HG03342 (cell line): ENCODE data around the gene DOCK1.

Experiments
- ATAC-seq: cut with Tn5 transposase; IDR thresholded peaks from one replicate; pipeline ENCODE4 v1.9.1; 2021; ENCODE audit warnings: mild to moderate bottlenecking, moderate library complexity; ENCODE audit not compliant: unreplicated experiment

The DOCK1 gene

DNA sequence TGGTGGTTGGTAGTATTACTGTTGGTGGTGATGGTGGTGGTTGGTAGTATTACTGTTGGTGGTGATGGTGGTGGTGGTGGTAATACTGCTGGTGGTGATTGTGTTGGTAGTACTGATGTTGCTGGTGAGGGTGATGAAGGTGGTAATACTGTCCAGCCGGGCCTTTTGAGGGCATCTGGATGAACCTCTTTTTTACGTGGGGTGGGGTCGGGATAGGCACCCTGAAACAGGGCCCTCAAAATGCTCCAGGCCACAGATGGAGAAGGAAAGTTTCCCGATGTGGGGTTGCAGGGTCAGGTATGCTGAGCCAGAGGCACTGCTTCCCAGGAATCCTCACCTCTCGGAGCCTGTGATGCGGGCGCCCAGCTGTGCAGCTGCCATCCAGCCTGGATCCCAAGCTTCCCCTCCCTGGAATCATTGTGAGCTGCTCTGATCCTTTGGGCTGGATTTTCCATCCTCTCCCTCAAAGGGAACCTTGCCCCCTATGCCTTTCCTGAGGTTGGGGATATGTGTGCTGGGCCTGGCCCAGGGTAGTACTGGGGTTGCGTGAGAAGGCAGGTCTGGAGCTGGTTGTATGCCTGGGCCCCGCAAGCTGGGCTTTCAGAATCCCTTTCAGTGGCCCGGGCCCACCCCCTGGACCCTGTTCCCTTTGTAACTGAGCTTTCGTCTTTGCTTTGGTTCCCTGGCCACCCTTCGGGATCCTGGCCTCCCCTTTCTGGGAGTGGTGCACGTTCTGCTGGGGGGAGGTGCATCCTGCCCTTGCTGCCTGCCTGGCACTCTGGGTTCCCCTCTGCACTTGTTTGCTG is 43.3 kb downstream of the DOCK1 start:
- no peak for ATAC-seq

DNA sequence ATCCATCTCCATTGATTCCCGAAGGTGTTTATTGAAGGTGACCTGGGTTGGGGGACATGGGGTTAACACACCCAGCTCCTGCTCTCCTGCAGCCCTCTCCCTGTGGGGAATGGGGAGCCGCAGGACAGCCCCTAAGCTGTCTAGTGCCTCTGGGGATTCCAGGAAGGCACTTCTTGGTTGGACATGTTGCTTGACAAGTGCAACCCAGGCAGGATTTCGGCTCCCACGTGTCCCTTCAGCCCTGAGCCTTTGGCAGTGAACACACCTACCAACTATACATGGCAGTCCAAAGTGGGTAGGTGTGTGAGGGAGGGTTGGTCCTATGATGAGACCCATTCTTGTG is 43.9 kb downstream of the DOCK1 start:
- no peak for ATAC-seq

DNA sequence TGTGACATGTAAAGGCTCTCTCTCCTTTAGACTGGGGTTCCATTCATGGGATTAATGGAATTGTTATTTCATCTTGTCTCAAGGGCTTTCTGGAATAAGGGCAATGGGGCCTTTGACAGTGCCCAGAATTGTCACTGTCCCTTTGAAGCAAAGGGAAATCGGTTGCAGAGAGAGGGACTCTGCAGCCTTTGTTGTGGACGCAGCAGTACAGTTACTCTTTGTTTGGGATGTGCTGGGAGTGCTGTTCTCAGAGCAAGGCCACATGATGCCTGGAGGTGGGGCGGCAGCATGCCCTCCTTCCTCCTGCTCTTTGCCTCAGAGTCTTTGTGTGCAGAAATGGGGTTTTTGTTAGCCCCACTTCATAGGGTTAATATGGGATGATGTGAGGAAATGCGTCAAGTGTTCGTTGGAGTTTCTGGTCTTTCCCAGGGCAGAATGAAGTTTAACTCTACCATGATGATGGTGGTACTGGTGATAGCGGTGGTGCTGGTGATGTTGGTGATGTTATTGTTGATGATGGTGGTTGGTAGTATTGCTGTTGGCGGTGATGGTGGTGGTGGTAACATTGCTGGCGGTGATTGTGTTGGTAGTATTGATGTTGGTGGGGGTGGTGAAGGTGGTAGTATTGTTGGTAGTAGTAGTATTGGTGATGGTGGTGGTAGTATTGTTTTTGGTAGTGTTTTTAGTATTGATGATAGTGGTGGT is 45.3 kb downstream of the DOCK1 start:
- ATAC-seq, result no peak

DNA sequence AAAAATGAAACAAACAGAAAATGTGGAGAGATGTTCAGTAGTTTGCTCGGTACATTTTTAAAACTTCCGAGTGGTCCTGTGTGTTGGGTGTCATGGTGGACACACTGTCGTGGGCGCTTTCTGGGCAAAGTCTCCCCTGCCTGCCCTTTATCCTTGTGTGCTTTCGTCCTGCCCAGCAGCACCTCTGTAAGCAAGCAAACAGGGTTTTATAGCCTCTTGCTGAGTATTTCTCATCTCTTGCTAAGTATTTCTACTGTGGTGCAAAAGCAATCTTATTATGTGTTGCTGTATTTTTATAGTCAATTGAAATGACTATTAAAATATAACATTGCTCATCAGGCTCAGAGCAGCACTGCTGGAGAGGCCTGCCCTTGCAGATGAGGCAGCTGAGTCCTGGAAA is 48.7 kb downstream of the DOCK1 start:
- no peak for ATAC-seq

DNA sequence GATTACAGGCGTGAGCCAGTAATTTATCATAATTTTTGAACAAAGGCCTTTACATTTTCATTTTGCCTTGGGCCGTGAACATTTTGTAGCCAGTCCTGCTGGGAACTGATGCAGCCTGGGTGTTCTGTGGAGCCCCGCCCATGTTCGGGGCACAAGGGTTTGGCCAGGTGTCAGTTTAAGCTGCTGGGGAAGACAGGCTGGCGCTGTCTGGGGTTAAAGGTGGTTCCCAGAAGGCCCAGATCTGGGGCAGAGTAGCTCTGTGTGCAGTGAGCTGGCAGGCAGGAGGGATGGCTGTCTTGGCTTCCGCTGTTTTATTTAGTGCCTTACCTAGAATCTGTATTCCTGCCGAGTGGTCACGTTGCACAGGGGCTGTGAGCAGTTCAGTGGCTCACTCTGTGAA is 50.2 kb downstream of the DOCK1 start:
- ATAC-seq, result no peak

DNA sequence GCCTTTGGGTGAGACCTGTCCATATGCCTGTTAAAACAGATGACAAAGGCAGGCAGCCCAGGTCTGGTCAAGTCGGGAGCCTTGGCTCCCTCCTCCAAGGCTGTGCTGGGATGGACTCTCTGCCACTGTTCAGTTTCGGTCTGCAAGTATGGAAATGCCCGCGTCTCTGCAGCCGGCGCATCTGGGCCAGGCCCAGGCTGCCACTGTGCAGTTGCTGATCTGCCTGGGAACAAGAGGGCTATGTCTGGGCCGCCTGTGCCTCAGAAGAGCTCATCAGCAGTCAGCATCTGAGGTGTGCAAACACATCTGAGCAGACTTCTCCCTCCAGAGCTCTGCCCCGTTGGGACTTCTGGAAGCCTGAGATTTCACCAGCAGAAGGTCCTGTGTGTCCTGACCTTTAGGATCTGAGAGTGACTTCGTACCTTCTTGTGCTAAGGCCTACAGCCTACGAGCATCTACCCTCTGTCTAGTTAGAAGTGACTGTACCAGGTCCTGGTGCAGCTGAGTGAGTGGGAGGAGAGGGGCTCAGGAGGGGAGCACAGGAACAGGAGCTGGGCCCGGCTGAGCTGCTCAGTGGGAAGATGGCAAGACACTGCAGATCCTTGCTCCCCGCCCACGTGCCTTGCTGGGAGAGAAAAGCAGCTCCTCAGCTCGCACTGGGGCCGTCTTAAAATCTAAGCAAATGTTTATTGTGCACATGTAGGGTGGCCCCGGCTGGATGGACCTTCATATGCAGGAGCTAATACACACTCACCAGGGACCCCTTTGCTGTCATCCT is 50.9 kb downstream of the DOCK1 start:
- ATAC-seq, result no peak

DNA sequence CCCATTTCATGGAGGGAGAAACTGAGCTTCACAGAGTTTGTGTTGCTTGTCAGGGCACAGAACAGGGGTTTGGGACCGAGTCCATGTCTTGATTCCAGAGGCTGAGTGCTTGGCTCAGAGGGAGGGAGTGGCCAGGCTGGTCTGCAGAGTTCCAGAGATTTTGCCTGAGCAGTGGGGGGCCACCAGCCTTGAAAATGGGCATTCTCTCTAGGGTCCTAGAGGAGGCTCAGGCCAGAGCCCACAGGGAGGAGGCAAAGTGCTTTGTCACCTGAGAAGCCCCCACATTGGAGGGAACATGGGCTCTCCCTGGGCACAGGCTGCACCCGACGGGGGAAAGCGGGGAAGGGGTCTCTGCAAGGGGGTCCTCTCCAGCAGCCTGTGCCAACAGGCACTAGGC is 51.5 kb downstream of the DOCK1 start:
- no peak for ATAC-seq

DNA sequence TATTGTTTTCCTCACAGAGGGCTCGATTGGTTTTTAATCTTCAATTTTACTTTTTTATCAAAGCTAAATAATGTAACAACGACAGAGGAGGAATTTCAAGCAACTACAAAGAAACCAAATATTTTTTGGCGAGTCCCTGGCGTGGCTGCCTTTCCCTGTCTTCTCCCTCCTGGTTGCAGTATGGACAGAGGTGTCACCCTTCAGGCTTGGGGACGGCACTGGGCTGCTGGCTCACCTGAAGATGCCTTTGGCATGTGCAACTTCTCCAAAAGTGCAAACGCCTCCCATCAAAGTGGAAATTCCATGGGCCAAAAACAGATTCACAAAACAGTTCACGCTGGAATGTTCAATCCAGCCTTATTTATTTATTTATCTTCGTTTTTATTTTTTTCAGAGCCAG is 51.9 kb downstream of the DOCK1 start:
- ATAC-seq, result no peak

DNA sequence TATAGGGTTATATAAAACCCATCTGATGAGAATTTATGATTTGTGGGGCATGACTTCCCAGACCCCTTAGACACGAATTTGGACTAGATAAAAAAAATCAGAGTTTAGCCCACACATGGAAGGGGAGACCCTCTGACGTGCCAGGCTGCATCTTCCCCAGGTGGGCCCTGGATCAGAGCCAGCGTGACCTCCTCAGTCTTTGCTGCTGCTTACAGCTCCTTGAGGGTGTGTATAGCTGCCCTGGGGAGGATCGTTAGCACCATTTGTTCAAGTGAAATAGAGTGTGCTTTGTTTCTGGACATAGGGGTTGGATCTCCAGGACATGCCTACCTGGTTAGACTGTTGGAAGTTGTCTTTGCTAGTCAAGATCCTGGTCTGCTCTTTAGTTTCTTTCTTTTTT is 54.2 kb downstream of the DOCK1 start:
- ATAC-seq, result no peak

DNA sequence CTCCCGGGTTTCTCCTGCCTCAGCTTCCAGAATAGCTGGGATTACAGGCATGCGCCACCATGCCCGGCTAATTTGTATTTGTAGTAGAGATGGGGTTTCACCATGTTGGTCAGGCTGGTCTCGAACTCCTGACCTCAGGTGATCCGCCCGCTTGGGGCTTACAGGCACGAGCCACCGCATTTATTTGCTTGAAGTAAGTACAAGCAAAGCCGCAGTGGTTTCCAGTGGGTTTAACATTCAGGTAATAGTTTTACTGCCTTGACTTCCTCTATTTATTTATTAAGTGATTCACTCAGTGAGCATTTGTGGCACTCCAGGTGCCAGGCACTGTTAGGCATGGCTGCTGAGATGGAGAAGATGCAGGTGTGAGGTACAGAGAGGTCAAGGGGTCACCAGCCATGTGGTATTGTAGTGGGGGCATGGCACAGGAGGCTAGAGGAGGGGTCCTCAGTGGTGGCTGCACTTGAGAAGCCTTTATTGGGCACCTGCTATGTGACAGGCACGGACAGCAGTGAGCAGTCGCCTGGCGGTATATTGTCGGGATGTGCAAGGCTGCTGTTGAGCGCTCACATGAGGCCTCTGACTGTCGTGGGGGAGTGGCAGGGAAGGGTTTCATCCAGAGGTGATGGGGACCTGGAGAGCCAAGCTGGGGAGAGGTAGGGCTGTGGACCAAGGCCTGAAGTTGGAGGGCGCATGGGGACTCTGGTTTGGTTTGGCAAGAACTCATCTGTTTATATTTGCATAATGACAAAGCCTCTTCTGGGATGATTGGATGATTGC is 54.9 kb downstream of the DOCK1 start:
- no peak for ATAC-seq

DNA sequence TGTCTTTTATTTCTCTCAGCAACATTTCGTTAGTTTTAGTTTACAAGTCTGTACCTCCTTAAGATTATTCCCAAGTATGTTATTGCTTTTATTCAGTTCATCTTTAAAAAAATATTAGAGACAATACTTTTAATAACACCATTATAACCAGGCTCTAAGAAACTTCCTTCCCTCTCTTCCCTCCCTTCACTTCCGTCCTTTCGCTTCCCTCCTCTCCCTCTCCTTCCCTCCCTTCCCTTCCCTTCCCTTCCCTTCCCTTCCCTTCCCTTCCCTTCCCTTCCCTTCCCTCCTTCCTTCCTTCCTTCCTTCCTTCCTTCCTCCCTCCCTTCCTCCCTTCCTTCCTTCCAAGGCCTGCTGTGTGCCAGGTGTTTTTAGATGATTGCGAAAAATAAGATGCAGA is 58.1 kb downstream of the DOCK1 start:
- ATAC-seq, result no peak

DNA sequence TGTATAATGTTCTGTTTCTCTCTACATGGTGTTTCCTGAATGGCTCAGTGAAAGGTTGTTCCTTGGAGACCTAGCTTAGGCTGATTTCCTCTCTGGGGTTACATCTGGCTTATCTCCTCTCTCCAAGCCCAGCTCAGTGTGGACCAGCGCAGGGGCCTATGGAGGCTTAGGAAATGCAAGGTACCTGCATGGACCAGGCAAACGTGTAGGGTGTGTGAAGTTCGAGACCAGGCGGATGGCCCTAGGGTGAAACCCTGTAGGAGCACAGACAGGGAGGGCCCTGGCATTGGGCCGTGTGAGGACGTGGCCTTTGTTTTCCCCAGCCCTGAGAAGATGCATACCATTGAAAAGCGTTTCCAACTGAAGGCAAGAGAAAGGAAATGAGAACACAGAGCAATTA is 59.0 kb downstream of the DOCK1 start:
- no peak for ATAC-seq

DNA sequence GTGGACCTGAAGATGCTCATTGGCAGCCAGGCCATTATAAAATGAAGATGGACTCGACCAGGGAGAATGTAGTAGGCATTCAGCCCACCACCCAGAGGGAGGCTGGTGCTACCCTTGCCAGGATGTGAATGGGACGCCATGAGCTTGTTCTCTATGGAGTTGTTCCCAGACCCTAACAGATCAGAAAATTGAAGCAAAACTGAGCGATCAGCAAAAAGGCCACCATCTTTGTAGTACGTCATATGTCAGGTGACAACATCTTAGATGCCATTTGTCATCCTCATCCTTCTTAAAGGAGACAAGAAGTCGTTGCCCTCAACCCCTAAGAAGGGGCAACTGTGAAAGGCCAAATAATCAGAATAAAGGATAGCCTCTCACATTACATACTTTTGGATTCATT is 61.7 kb downstream of the DOCK1 start:
- ATAC-seq, result no peak

DNA sequence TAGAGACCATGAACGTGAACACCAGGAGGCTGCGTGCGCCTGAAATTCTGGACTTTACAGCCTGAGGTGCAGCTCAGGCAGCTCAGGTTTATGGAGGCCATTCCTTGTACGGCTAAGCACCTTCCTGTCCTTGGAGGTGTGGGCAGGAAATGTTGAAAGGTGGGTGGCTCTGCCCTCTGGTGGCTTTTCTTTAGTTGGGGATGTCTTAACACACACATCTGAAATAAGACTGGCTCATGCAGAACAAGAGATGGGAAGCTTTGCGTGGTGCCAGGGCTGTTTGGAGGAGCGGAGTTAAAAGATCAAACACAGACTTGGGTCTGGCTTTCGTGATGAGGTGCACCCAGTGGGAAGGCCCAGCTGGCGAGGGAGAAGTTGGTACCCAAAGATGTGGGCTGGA is 64.1 kb downstream of the DOCK1 start:
- no peak for ATAC-seq

DNA sequence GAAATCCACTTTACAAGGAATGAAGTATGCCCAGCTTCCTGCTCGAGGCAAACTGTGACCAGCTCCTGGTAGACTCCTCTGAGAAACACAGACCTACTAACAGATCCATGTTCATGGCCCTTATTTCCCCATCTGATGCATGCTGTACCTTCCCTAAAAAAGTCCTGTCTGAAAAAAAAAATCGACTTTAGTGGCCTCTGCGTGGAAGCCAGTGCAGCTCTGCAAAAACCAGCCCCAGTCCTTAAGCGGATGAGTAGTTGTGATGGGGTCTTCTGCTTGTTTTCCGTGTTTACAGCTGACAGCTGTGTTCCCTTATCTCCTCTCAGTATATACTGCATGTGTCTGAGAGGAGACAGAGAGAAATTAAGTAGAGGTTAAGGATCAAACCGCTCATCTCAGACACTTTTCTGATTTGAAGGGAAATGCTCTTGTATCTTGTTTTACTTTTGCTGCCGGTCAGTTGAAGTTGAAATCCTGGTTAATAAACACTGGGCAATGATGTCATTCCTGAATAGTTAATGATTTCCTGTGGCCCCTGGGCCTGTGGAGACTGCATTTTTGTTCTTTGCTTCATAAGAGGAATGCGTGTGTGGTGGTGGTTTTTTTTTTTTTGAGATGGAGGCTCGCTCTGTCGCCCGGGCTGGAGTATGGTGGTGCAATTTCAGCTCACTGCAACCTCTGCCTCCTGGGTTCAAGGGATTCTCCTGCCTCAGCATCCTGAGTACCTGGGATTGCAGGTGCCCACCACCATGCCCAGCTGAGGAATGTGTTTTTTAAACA is 67.6 kb downstream of the DOCK1 start:
- ATAC-seq, result no peak

DNA sequence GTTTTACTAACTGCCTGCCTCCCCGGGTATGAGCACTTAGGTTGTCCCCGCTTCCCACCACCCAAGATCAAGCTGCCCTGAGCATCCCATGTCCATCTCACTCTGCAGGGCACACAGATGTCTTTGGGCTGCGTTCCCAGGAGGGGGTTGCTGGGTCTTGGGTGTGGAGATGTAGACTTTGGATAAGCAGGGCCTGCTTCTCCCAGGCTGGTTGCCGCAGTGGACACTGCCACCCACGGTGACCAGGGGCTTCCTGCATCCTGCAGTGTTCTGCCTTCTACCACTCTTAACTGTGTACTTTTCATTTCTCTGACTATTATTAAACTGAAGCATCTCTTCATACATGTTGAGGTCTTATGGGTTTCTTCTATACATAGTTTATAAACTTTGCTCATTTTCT is 70.0 kb downstream of the DOCK1 start:
- ATAC-seq, result no peak

DNA sequence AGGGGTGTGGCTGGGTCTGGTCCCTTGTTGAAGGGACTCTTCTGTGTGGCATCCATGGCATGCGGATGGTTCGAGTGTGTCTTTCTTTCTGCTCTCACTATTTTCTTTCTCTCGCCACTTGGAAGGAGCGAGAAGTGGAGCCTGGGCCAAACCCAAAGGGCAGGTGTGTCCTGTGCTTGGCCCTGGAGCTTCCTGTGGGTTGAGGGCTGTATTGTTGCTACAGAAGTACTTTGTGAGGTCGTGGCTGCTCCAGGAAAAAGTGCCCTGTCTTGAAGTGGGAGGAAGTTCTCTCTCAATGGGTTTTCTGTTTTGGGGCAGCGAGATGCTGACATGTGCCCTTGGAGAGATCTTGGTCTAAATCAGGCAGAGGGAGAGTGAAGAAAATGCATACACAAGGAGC is 72.0 kb downstream of the DOCK1 start:
- ATAC-seq, result no peak

DNA sequence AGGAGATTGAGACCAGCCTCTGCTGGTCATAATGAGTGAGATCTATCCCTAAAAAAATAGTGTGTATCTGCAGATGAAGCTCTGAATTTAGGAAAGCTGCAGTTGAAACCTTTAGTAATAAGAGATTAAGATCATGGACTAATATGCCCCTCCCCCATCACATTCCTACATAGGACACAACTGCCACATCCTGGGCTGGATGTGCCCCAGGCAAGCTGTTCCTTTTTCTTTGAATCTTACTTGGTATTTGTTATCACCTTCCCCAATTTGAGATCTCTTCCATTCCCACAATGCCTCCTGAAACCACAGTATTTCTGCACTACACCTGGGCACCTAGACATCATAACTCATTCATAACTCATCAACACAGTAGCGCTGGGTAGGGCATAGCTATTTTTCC is 74.1 kb downstream of the DOCK1 start:
- no peak for ATAC-seq

DNA sequence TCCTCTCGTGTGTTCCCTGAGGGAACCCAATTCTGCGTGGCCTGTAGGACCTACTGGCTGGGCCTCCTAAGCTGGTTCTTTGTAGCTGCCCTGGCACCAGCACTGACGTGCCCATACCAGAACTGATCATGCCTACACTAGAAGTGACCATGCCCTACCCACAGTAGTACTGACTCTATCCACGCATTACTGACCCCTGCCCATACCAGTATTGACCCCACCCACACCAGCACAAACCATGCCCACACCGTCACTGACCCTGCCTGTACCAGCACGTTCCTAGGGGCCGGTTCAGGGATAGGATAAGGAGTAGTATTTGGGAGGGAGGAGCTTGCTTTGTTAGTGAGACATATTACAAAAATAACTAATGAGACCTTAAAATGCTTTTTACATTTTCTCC is 88.0 kb downstream of the DOCK1 start:
- no peak for ATAC-seq

DNA sequence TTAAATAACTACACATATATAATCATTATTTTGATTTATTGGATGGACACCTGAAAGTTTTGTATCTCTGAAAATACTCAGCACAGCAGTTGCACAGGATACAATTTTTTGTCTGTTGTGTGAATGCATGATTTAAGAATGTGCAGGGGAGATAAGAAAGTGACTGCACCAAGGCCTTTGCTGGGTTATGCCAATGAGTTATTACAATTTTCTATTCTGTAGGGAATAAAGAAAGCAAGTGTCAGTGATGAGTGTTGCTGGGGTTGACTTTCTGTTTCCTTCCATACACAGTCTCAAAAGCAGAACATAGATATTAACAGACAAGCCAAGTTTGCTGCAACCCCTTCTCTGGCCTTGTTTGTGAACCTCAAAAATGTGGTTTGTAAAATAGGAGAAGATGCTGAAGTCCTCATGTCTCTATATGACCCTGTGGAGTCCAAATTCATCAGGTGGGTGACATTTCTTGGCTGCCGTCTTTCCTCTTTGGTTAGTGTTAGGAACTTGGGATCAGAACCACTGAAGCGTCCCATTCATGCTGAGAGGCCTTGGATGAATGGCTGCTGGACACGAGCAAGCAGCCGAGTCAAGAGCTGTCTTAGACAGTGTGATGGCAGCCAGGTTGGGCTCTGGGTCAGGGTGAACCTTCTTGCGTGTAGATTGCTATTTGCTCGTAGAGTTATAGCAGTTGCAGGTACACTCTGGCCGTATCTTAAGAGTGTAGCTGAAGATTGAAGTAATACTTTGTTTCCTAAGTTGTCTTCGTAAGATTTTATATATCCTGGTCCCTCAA is 92.8 kb downstream of the DOCK1 start:
- ATAC-seq, result no peak
